HG03095 (cell line): ENCODE data around the gene GLI3.

Experiments
- ATAC-seq: cut with Tn5 transposase; IDR thresholded peaks from one replicate; pipeline ENCODE4 v1.9.1; 2021; ENCODE audit warnings: moderate library complexity; ENCODE audit not compliant: unreplicated experiment

The GLI3 gene

GRCh38 chr7:42085531-42085930 lies 151.5 kb downstream of the GLI3 start:
- no peak for ATAC-seq

GRCh38 chr7:42084263-42084662 lies 152.7 kb downstream of the GLI3 start:
- ATAC-seq, result no peak

GRCh38 chr7:42083284-42083683 lies 153.7 kb downstream of the GLI3 start:
- no peak for ATAC-seq

GRCh38 chr7:42082144-42082543 lies 154.9 kb downstream of the GLI3 start:
- no peak for ATAC-seq

GRCh38 chr7:42081671-42082070 lies 155.3 kb downstream of the GLI3 start:
- no peak for ATAC-seq

GRCh38 chr7:42080841-42081586 lies 156.0 kb downstream of the GLI3 start:
- ATAC-seq, result no peak

GRCh38 chr7:42077271-42078135 lies 159.5 kb downstream of the GLI3 start:
- no peak for ATAC-seq

GRCh38 chr7:42076870-42077269 lies 160.1 kb downstream of the GLI3 start:
- no peak for ATAC-seq

GRCh38 chr7:42075418-42075817 lies 161.6 kb downstream of the GLI3 start:
- ATAC-seq, result no peak

- ATAC-seq, result no peak
Observed at GRCh38 chr7:42074076-42074475, 162.9 kb downstream of the GLI3 start.

GRCh38 chr7:42071372-42072261 lies 165.4 kb downstream of the GLI3 start:
- ATAC-seq, result no peak

GRCh38 chr7:42070068-42070467 lies 166.9 kb downstream of the GLI3 start:
- ATAC-seq, result no peak

GRCh38 chr7:42069590-42069989 lies 167.4 kb downstream of the GLI3 start:
- ATAC-seq, result no peak

- no peak for ATAC-seq
Observed at GRCh38 chr7:42068554-42069280, 168.3 kb downstream of the GLI3 start.

- ATAC-seq, result no peak
Observed at GRCh38 chr7:42065942-42066341, 171.1 kb downstream of the GLI3 start.

GRCh38 chr7:42065015-42065414 lies 172.0 kb downstream of the GLI3 start:
- ATAC-seq, result no peak

- no peak for ATAC-seq
Observed at GRCh38 chr7:42064534-42064933, 172.5 kb downstream of the GLI3 start.

GRCh38 chr7:42059275-42059674 lies 177.7 kb downstream of the GLI3 start:
- ATAC-seq, result no peak

GRCh38 chr7:42057331-42057730 lies 179.7 kb downstream of the GLI3 start:
- no peak for ATAC-seq

GRCh38 chr7:42055171-42055570 lies 181.8 kb downstream of the GLI3 start:
- no peak for ATAC-seq

GRCh38 chr7:42053834-42054233 lies 183.2 kb downstream of the GLI3 start:
- no peak for ATAC-seq
